HepG2 (cell line): ENCODE measurements around the gene ATRIP. TPM values are rescaled to one million over a fixed set of nuclear protein-coding genes. Genes with fewer than 3 reads are reported as not detected.

Source experiments
- ARID2 ChIP-seq: sonication (generic); formaldehyde crosslinking; IDR thresholded peaks from 2 replicates; pipeline ENCODE4 v1.8.1; 2022; ENCODE audit warnings: mild to moderate bottlenecking, missing genetic modification reagents, borderline replicate concordance
- ARNT ChIP-seq: fragments of 450-650 bp; IDR thresholded peaks from 2 replicates; pipeline ENCODE4 v1.6.1; 2017
- ARNT2 ChIP-seq: sonication (generic); formaldehyde crosslinking; IDR thresholded peaks from 2 replicates; pipeline ENCODE4 v1.8.0; 2022; ENCODE audit warnings: mild to moderate bottlenecking, low read depth, missing genetic modification reagents, moderate library complexity
- ATF1 ChIP-seq: IDR thresholded peaks from 2 replicates; pipeline ENCODE4 v1.6.1; 2016; ENCODE audit warnings: mild to moderate bottlenecking, control low read depth
- BRCA1 ChIP-seq: sonication (generic); formaldehyde crosslinking; IDR thresholded peaks from 2 replicates; pipeline ENCODE4 v1.4.0; 2020; ENCODE audit warnings: missing genetic modification reagents
- KAT7 ChIP-seq: IDR thresholded peaks from 2 replicates; pipeline ENCODE4 v1.6.1; 2018; ENCODE audit warnings: borderline replicate concordance, missing compliant biosample characterization
- PATZ1 ChIP-seq: sonication (generic); formaldehyde crosslinking; IDR thresholded peaks from 2 replicates; pipeline ENCODE4 v1.4.0; 2020; ENCODE audit warnings: missing genetic modification reagents
- PHF21A ChIP-seq: sonication (generic); formaldehyde crosslinking; IDR thresholded peaks from 2 replicates; pipeline ENCODE4 v1.5.0; 2020; ENCODE audit warnings: mild to moderate bottlenecking, missing genetic modification reagents
- SALL2 ChIP-seq: sonication (generic); formaldehyde crosslinking; IDR thresholded peaks from 2 replicates; pipeline ENCODE4 v1.8.1; 2023; ENCODE audit warnings: mild to moderate bottlenecking, missing genetic modification reagents, inconsistent platforms
- TBL1XR1 ChIP-seq: fragments of 150-350 bp; IDR thresholded peaks from 2 replicates; pipeline ENCODE4 v1.6.1; 2014; ENCODE audit warnings: borderline replicate concordance, low read length; ENCODE audit not compliant: partially characterized antibody
- TEAD3 ChIP-seq: optimal IDR thresholded peaks from 2 replicates; pipeline ENCODE3; 2016; ENCODE audit warnings: borderline replicate concordance
- TERF1 ChIP-seq: sonication (generic); formaldehyde crosslinking; IDR thresholded peaks from 2 replicates; pipeline ENCODE4 v1.8.0; 2022; ENCODE audit warnings: mild to moderate bottlenecking, missing genetic modification reagents, moderate library complexity
- TFDP2 ChIP-seq: sonication (generic); formaldehyde crosslinking; IDR thresholded peaks from 2 replicates; pipeline ENCODE4 v1.4.0; 2020; ENCODE audit warnings: missing genetic modification reagents
- TRIM24 ChIP-seq: sonication (generic); formaldehyde crosslinking; IDR thresholded peaks from 2 replicates; pipeline ENCODE4 v1.8.0; 2022; ENCODE audit warnings: mild to moderate bottlenecking, missing genetic modification reagents
- ZBTB43 ChIP-seq: sonication (generic); formaldehyde crosslinking; conservative IDR thresholded peaks from 2 replicates; pipeline ENCODE4 v1.4.0; 2020; ENCODE audit warnings: missing genetic modification reagents
- ZBTB8A ChIP-seq: sonication (generic); formaldehyde crosslinking; IDR thresholded peaks from 2 replicates; pipeline ENCODE4 v1.4.0; 2020; ENCODE audit warnings: mild to moderate bottlenecking, low read depth, missing genetic modification reagents, borderline replicate concordance
- ZFP62 ChIP-seq: sonication (generic); formaldehyde crosslinking; IDR thresholded peaks from 2 replicates; pipeline ENCODE4 v1.4.0; 2020; ENCODE audit warnings: missing genetic modification reagents
- ZMAT5 ChIP-seq: sonication (generic); formaldehyde crosslinking; IDR thresholded peaks from 2 replicates; pipeline ENCODE4 v1.5.0; 2020; ENCODE audit warnings: mild to moderate bottlenecking, low read depth, missing genetic modification reagents, borderline replicate concordance
- ZNF256 ChIP-seq: sonication (generic); formaldehyde crosslinking; conservative IDR thresholded peaks from 2 replicates; pipeline ENCODE4 v1.4.0; 2020; ENCODE audit warnings: missing genetic modification reagents
- ZNF317 ChIP-seq: sonication (generic); formaldehyde crosslinking; IDR thresholded peaks from 2 replicates; pipeline ENCODE4 v1.5.0; 2020; ENCODE audit warnings: mild to moderate bottlenecking, missing genetic modification reagents
- ZNF616 ChIP-seq: sonication (generic); formaldehyde crosslinking; IDR thresholded peaks from 2 replicates; pipeline ENCODE4 v1.5.0; 2020; ENCODE audit warnings: low read depth, mild to moderate bottlenecking, missing genetic modification reagents
- ZNF781 ChIP-seq: sonication (generic); formaldehyde crosslinking; IDR thresholded peaks from 2 replicates; pipeline ENCODE4 v1.5.1; 2020; ENCODE audit warnings: borderline replicate concordance, mild to moderate bottlenecking, missing genetic modification reagents; ENCODE audit errors: not compliant biosample characterization
- ZSCAN31 ChIP-seq: sonication (generic); formaldehyde crosslinking; IDR thresholded peaks from 2 replicates; pipeline ENCODE4 v1.5.0; 2020; ENCODE audit warnings: low read depth, mild to moderate bottlenecking, missing genetic modification reagents
- polyA plus RNA-seq, 8 experiments: library from polyadenylated mRNA; depleted of rRNA in 3 of 8; stranded (reverse) in 7 of 8; unstranded in 1 of 8; fragments of >200 nt; fragmentation: Illumina TruSeq in 4 of 8; extraction: Trizol in 4 of 8; gene quantifications; 2 replicates each; pipeline versions ENCODE4 v1.2.1 to v1.2.3, GENCODE V29; 2011 to 2016; ENCODE audit warnings: low read depth in 4 of 8, missing spikeins in 1 of 8, mixed read lengths in 1 of 8; ENCODE audit not compliant: insufficient read depth in 1 of 8
- total RNA-seq, 5 experiments: library from RNA; depleted of rRNA; stranded (reverse); fragments of >200 nt; fragmentation: Illumina TruSeq; extraction: Trizol; gene quantifications; 2 replicates each; pipeline ENCODE4 v1.2.3, GENCODE V29; 2016; ENCODE audit warnings: low read depth in 1 of 5

Gene ATRIP
- total and polyA plus RNA-seq, 2 of the 13 experiments (the other 11 are each of a cell fraction or from before 2014, with no cell fraction given): 5.1 to 12.5 TPM

GRCh38 chr3:48465531-48466378 lies 19.2 kb downstream of the ATRIP start (continued):
- TF ChIP-seq ZNF616 (CRISPR knock-in tag) (no peak), ZNF256 (CRISPR knock-in tag) (no peak), TRIM24 (CRISPR knock-in tag) (no peak), TEAD3 (CRISPR knock-in tag) (peak; percentile 41), TBL1XR1 (peak; percentile 10), ZMAT5 (no peak), TERF1 (CRISPR knock-in tag) (no peak), ZSCAN31 (CRISPR knock-in tag) (peak; percentile 87), PATZ1 (0 out of 2 replicates have a peak, but pooled peaks have one; percentile 23), ARNT (no peak), PHF21A (CRISPR knock-in tag) (peak; percentile 42; the same call in 1 of the 2 replicates), ZFP62 (no peak), ZNF317 (CRISPR knock-in tag) (0 out of 2 replicates have a peak, but pooled peaks have one; percentile 41), ZBTB43 (CRISPR knock-in tag) (no peak), KAT7 (CRISPR knock-in tag) (no peak), ARID2 (CRISPR knock-in tag) (no peak), ZBTB8A (CRISPR knock-in tag) (no peak), ARNT2 (CRISPR knock-in tag) (no peak), BRCA1 (no peak), ATF1 (no peak), TFDP2 (no peak), ZNF781 (peak; percentile 42), SALL2 (CRISPR knock-in tag) (peak; percentile 48; the same call in 1 of the 2 replicates)
